GM12878 (cell line): Measurements from ENCODE around the gene OMG. TPM values are rescaled to one million over a fixed set of nuclear protein-coding genes. Genes with fewer than 3 reads are reported as not detected.
A peak's percentile ranks its signal among the peaks of the same experiment; 100 is the strongest.

Experiments used
- CBX3 ChIP-seq: fragments of 200-600 bp; sonication (generic); IDR thresholded peaks from 2 replicates; pipeline ENCODE4 v1.6.1; 2016; ENCODE audit warnings: low read depth, borderline replicate concordance
- DPF2 ChIP-seq: fragments of 450-650 bp; IDR thresholded peaks from 2 replicates; pipeline ENCODE4 v1.6.1; 2017; ENCODE audit warnings: mild to moderate bottlenecking
- HDAC2 ChIP-seq: fragments of 200-600 bp; sonication (generic); IDR thresholded peaks from 2 replicates; pipeline ENCODE4 v1.6.1; 2017
- IRF4 ChIP-seq: IDR thresholded peaks from 2 replicates; pipeline ENCODE4 v1.6.1; 2011; ENCODE audit warnings: low read depth, low read length
- NBN ChIP-seq: fragments of 450-650 bp; IDR thresholded peaks from 2 replicates; pipeline ENCODE4 v1.6.1; 2016
- NFYB ChIP-seq: IDR thresholded peaks from 2 replicates; pipeline ENCODE4 v1.6.1; 2011; ENCODE audit warnings: low read depth, mild to moderate bottlenecking, low read length, improper control_type of control experiment, moderate library complexity; ENCODE audit not compliant: insufficient read depth
- PAX5 ChIP-seq: IDR thresholded peaks from 2 replicates; pipeline ENCODE4 v1.6.1; 2011; ENCODE audit warnings: low read depth, low read length, borderline replicate concordance
- RAD21 ChIP-seq: IDR thresholded peaks from 2 replicates; pipeline ENCODE4 v1.6.1; 2011; ENCODE audit warnings: mild to moderate bottlenecking, low read depth, low read length, moderate library complexity; ENCODE audit not compliant: insufficient read depth
- SP1 ChIP-seq: IDR thresholded peaks from one replicate; pipeline ENCODE4 v1.6.1; 2011; ENCODE audit warnings: low read depth, low read length
- SRF ChIP-seq, 2 experiments: IDR thresholded peaks; 2 replicates each; pipeline ENCODE4 v1.6.1; 2011; ENCODE audit warnings: low read depth in 2 of 2, low read length in 2 of 2, mild to moderate bottlenecking in 1 of 2, moderate library complexity in 1 of 2
- SUZ12 ChIP-seq: fragments of 200-600 bp; sonication (generic); IDR thresholded peaks from one replicate; pipeline ENCODE4 v1.6.1; 2018; ENCODE audit warnings: antibody characterized with exemption, mild to moderate bottlenecking; ENCODE audit not compliant: unreplicated experiment
- ZZZ3 ChIP-seq: IDR thresholded peaks from 2 replicates; pipeline ENCODE4 v1.6.1; 2011; ENCODE audit warnings: low read depth; ENCODE audit not compliant: control insufficient read depth, insufficient read length
- polyA plus RNA-seq, 11 experiments: library from polyadenylated mRNA; depleted of rRNA in 4 of 11; unstranded in 6 of 11; stranded (reverse) in 5 of 11; fragments of >200 nt; fragmentation: Nextera tagmentation in 4 of 11; fragmentation: Illumina TruSeq in 1 of 11; extraction: Ambion mirVana in 4 of 11; extraction: Trizol in 1 of 11; gene quantifications; 1 replicate in 1 of 11; 2 replicates in 10 of 11; pipeline versions ENCODE4 v1.2.1 to v1.2.3, GENCODE V29; 2011 to 2016; ENCODE audit warnings: inconsistent platforms in 2 of 11, missing spikeins in 2 of 11, low read depth in 1 of 11
- total RNA-seq, 4 experiments: library from RNA; depleted of rRNA in 3 of 4; stranded (reverse); fragments of >200 nt in 3 of 4; fragmentation: Illumina TruSeq in 1 of 4; extraction: Trizol in 1 of 4; gene quantifications; 2 replicates each; pipeline versions ENCODE4 v1.2.1 to v1.2.3, GENCODE V29; 2013 to 2021
- TF ChIP-seq, protein P1 (sequence below): IDR thresholded peaks from 2 replicates; pipeline ENCODE4 v1.6.1; 2011; ENCODE audit warnings: low read depth, low read length, improper control_type of control experiment, borderline replicate concordance
- TF ChIP-seq, protein P2 (sequence below): fragments of 450-650 bp; formaldehyde crosslinking; IDR thresholded peaks from 2 replicates; pipeline ENCODE4 v1.4.0; 2022; ENCODE audit warnings: mild to moderate bottlenecking, moderate library complexity
- TF ChIP-seq, protein P3 (sequence below): fragments of 450-650 bp; IDR thresholded peaks from 2 replicates; pipeline ENCODE4 v1.6.1; 2017; ENCODE audit warnings: mild to moderate bottlenecking, moderate library complexity
- TF ChIP-seq, protein P4 (sequence below): IDR thresholded peaks from 2 replicates; pipeline ENCODE4 v1.6.1; 2011; ENCODE audit warnings: borderline replicate concordance, low read depth, mild to moderate bottlenecking, moderate library complexity, low read length; ENCODE audit not compliant: insufficient read depth, poor library complexity, severe bottlenecking
- TF ChIP-seq, protein P5 (sequence below), 3 experiments: IDR thresholded peaks in 2 of 3; conservative IDR thresholded peaks in 1 of 3; 2 replicates each; pipeline ENCODE4 v1.5.1; 2011; ENCODE audit warnings: low read depth in 3 of 3, low read length in 3 of 3, mild to moderate bottlenecking in 3 of 3, control low read depth in 2 of 3, moderate library complexity in 2 of 3, inconsistent platforms in 1 of 3, mixed read lengths in 1 of 3; ENCODE audit not compliant: control insufficient read depth in 2 of 3, insufficient read depth in 1 of 3; ENCODE audit errors: extremely low read depth in 1 of 3
- TF ChIP-seq, protein P6 (sequence below): IDR thresholded peaks from 2 replicates; pipeline ENCODE4 v1.6.1; 2011; ENCODE audit warnings: low read depth, mild to moderate bottlenecking, low read length, moderate library complexity, borderline replicate concordance; ENCODE audit errors: extremely low read depth

OMG gene
- total and polyA plus RNA-seq, 10 of the 15 experiments (the other 5 are each of a cell fraction or from before 2014, with no cell fraction given): 0.09 to 0.96 (median 0.26) TPM

DNA sequence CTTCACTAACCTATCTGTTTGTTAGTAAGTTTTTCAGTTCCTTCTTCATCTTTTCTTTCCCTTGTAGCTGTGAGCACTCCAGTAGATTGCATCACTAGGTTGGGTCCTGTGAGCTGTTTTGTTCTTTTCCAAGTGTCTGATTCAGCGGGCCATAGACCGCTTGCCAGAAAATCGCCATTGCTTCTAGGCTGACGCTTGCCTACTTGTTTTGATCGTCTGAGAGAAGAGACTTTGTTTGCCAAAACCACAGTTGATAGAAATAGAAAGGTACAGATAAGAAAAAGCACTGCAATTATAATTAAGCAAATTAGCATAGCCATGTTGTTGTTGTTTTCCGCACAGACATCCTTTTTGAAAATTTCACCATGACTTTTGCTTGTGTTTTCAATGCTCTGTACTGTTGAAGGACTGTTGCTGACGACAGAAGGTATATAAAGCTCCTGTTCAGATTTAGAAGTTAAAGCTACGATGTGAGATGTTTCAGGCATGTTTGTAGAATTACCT lies 21.3 kb upstream of the OMG start (continued):
- TF ChIP-seq, protein P1, sequence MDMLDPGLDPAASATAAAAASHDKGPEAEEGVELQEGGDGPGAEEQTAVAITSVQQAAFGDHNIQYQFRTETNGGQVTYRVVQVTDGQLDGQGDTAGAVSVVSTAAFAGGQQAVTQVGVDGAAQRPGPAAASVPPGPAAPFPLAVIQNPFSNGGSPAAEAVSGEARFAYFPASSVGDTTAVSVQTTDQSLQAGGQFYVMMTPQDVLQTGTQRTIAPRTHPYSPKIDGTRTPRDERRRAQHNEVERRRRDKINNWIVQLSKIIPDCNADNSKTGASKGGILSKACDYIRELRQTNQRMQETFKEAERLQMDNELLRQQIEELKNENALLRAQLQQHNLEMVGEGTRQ: no peak
- no peak for TF ChIP-seq HDAC2
- TF ChIP-seq, protein P2, sequence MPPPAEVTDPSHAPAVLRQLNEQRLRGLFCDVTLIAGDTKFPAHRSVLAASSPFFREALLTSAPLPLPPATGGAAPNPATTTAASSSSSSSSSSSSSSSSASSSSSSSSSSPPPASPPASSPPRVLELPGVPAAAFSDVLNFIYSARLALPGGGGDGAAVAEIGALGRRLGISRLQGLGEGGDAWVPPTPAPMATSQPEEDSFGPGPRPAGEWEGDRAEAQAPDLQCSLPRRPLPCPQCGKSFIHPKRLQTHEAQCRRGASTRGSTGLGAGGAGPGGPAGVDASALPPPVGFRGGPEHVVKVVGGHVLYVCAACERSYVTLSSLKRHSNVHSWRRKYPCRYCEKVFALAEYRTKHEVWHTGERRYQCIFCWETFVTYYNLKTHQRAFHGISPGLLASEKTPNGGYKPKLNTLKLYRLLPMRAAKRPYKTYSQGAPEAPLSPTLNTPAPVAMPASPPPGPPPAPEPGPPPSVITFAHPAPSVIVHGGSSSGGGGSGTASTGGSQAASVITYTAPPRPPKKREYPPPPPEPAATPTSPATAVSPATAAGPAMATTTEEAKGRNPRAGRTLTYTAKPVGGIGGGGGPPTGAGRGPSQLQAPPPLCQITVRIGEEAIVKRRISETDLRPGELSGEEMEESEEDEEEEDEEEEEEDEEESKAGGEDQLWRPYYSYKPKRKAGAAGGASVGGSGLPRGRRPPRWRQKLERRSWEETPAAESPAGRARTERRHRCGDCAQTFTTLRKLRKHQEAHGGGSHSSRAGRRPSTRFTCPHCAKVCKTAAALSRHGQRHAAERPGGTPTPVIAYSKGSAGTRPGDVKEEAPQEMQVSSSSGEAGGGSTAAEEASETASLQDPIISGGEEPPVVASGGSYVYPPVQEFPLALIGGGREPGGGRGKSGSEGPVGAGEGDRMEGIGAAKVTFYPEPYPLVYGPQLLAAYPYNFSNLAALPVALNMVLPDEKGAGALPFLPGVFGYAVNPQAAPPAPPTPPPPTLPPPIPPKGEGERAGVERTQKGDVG (CRISPR knock-in tag): no peak
- TF ChIP-seq RAD21: no peak
- no peak for TF ChIP-seq IRF4
- no peak for TF ChIP-seq SP1
- no peak for TF ChIP-seq SRF (IDR thresholded peaks at IDR 0.05; ENCODE audit: low read depth in 2 of 2, low read length in 2 of 2)
- no peak for TF ChIP-seq ZZZ3
- no peak for TF ChIP-seq CBX3
- TF ChIP-seq PAX5: no peak
- TF ChIP-seq, protein P3, sequence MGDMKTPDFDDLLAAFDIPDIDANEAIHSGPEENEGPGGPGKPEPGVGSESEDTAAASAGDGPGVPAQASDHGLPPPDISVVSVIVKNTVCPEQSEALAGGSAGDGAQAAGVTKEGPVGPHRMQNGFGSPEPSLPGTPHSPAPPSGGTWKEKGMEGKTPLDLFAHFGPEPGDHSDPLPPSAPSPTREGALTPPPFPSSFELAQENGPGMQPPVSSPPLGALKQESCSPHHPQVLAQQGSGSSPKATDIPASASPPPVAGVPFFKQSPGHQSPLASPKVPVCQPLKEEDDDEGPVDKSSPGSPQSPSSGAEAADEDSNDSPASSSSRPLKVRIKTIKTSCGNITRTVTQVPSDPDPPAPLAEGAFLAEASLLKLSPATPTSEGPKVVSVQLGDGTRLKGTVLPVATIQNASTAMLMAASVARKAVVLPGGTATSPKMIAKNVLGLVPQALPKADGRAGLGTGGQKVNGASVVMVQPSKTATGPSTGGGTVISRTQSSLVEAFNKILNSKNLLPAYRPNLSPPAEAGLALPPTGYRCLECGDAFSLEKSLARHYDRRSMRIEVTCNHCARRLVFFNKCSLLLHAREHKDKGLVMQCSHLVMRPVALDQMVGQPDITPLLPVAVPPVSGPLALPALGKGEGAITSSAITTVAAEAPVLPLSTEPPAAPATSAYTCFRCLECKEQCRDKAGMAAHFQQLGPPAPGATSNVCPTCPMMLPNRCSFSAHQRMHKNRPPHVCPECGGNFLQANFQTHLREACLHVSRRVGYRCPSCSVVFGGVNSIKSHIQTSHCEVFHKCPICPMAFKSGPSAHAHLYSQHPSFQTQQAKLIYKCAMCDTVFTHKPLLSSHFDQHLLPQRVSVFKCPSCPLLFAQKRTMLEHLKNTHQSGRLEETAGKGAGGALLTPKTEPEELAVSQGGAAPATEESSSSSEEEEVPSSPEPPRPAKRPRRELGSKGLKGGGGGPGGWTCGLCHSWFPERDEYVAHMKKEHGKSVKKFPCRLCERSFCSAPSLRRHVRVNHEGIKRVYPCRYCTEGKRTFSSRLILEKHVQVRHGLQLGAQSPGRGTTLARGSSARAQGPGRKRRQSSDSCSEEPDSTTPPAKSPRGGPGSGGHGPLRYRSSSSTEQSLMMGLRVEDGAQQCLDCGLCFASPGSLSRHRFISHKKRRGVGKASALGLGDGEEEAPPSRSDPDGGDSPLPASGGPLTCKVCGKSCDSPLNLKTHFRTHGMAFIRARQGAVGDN: peak; percentile 52; the same call in 1 of the 2 replicates
- TF ChIP-seq, protein P4, sequence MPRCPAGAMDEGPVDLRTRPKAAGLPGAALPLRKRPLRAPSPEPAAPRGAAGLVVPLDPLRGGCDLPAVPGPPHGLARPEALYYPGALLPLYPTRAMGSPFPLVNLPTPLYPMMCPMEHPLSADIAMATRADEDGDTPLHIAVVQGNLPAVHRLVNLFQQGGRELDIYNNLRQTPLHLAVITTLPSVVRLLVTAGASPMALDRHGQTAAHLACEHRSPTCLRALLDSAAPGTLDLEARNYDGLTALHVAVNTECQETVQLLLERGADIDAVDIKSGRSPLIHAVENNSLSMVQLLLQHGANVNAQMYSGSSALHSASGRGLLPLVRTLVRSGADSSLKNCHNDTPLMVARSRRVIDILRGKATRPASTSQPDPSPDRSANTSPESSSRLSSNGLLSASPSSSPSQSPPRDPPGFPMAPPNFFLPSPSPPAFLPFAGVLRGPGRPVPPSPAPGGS: no peak
- 0 out of 2 replicates have a peak, but pooled peaks have one; percentile 22 for TF ChIP-seq DPF2
- TF ChIP-seq SUZ12: no peak
- TF ChIP-seq, protein P5, sequence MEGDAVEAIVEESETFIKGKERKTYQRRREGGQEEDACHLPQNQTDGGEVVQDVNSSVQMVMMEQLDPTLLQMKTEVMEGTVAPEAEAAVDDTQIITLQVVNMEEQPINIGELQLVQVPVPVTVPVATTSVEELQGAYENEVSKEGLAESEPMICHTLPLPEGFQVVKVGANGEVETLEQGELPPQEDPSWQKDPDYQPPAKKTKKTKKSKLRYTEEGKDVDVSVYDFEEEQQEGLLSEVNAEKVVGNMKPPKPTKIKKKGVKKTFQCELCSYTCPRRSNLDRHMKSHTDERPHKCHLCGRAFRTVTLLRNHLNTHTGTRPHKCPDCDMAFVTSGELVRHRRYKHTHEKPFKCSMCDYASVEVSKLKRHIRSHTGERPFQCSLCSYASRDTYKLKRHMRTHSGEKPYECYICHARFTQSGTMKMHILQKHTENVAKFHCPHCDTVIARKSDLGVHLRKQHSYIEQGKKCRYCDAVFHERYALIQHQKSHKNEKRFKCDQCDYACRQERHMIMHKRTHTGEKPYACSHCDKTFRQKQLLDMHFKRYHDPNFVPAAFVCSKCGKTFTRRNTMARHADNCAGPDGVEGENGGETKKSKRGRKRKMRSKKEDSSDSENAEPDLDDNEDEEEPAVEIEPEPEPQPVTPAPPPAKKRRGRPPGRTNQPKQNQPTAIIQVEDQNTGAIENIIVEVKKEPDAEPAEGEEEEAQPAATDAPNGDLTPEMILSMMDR (IDR thresholded peaks at IDR 0.05 in 2 of 3, conservative IDR thresholded peaks at IDR 0.05 in 1 of 3; ENCODE audit: control insufficient read depth in 2 of 3, extremely low read depth in 1 of 3, insufficient read depth in 1 of 3, low read depth in 3 of 3, low read length in 3 of 3): no peak
- no peak for TF ChIP-seq NFYB
- peak; percentile 54; the same call in 1 of the 2 replicates for TF ChIP-seq NBN
- TF ChIP-seq, protein P6, sequence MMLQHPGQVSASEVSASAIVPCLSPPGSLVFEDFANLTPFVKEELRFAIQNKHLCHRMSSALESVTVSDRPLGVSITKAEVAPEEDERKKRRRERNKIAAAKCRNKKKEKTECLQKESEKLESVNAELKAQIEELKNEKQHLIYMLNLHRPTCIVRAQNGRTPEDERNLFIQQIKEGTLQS: no peak
